Measurements from ENCODE around the gene CLBA1.

CLBA1 gene

DNA sequence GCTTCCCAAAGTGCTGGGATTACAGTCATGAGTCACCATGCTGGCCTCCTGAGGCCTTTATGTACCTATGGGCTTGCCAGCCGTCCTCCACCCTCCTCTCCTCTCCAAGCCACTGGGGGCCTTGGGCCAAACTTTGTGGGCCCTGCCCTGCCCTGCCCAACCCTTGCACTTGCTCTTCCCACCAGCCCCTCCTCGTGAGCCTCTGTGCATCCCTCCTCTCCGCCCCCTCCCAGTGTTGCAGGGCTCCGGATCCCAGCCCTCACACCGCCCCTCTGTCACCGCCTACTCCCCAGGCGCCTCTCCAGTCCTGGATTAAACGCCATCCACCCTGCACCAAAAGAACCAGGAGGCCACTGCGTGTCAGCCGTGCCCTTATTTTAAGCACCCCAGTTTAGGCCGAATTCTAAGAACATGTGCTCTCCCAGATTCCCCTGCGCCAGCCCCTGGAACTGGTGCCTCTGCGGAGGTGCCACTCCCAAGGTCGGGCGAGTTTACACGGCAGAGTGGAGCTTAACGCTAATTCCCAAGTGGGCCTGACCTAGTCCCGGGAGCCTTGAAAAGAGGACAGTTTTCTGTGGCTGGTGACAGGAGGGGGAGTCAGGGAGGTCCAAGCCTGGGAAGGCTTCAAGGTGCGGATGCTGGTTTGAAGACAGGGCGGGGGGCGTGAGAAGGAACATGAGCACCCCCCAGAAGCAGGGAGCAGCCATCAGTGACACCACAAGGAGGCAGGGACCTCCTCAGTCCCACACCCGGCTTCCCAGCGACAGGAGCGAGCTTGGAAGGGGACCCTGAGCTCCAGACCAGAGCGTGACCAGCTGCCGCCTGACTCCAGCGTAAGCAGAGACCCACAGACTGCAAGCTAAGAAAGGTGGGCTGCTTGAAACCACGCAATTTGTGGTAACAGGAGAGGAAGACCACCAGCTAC is 56.5 kb downstream of the CLBA1 start:
- H3K4me1 ChIP-seq (ENCODE audit: control insufficient read depth, insufficient read depth, low read length, unreplicated experiment), result no peaks in the 10 kb centered on the region
- H3K27me3 ChIP-seq (ENCODE audit: insufficient read depth, low read length), result no peaks in the 10 kb centered on the region
- no peak overlapping the region for H2AFZ ChIP-seq (ENCODE audit: low read length, unreplicated experiment)
- H3K4me3 ChIP-seq (ENCODE audit: low read depth, low read length), result no peak overlapping the region
- H3K36me3 ChIP-seq (ENCODE audit: insufficient read depth, low read length), result no peaks in the 10 kb centered on the region
- no peak overlapping the region for H3K27ac ChIP-seq (ENCODE audit: low read depth, low read length)
- no peaks in the 10 kb centered on the region for H3K79me2 ChIP-seq (ENCODE audit: control insufficient read depth, insufficient read depth, low read length, unreplicated experiment)

DNA sequence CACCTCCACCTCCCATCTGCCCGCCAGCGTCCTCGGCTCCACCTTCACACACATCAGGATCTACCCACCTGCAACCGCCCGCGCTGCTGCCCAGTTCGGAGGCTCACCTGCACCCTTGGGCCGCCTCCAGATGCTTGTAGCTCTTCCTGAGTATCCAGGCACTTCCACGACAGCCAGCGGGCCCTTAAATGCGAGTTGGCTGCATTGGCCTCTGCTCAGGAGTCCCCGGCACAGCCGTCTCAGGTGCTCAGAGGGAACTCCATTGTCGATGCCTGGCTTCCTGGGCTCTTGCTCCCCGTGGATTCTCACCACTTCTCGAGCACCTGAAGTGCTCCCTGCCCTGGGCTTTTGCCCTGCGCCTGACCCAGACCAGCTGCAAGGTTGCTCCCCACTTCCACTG is 57.2 kb downstream of the CLBA1 start:
- no peaks in the 10 kb centered on the region for H3K79me2 ChIP-seq (ENCODE audit: control insufficient read depth, insufficient read depth, low read length, unreplicated experiment)
- H3K27me3 ChIP-seq (ENCODE audit: insufficient read depth, low read length), result no peaks in the 10 kb centered on the region
- no peak overlapping the region for H2AFZ ChIP-seq (ENCODE audit: low read length, unreplicated experiment)
- no peak overlapping the region for H3K27ac ChIP-seq (ENCODE audit: low read depth, low read length)
- H3K4me1 ChIP-seq (ENCODE audit: control insufficient read depth, insufficient read depth, low read length, unreplicated experiment), result no peaks in the 10 kb centered on the region
- H3K36me3 ChIP-seq (ENCODE audit: insufficient read depth, low read length), result no peaks in the 10 kb centered on the region
- no peak overlapping the region for H3K4me3 ChIP-seq (ENCODE audit: low read depth, low read length)

GRCh38 chr14:105043641-105044040 is 58.1 kb downstream of the CLBA1 start:
- Histone ChIP-seq H3K27me3 (ENCODE audit: insufficient read depth, low read length) (no peaks in the 10 kb centered on the region), H2AFZ (ENCODE audit: low read length, unreplicated experiment) (no peak overlapping the region), H3K36me3 (ENCODE audit: insufficient read depth, low read length) (no peaks in the 10 kb centered on the region), H3K27ac (ENCODE audit: low read depth, low read length) (no peak overlapping the region), H3K4me3 (ENCODE audit: low read depth, low read length) (no peak overlapping the region), H3K79me2 (ENCODE audit: control insufficient read depth, insufficient read depth, low read length, unreplicated experiment) (no peaks in the 10 kb centered on the region), H3K4me1 (ENCODE audit: control insufficient read depth, insufficient read depth, low read length, unreplicated experiment) (no peaks in the 10 kb centered on the region)

Data from ACC112 (cell line).